GM11168 (cell line): Measurements from ENCODE around the gene SH2B3.
"Not testable (repeated sequence)": the region's sequence is repeated elsewhere in the genome, so short reads cannot be mapped to it uniquely, and the experiment has no call there.

Source experiments
- in situ Hi-C: fragments of 300-500 bp; cut with MboI; formaldehyde crosslinking; loops from one replicate; pipeline ENCODE4 v1.12.0; 2022; ENCODE audit warnings: low sequenced_read_pairs; ENCODE audit not compliant: unreplicated experiment

The SH2B3 gene

GRCh38 chr12:111384596-111384995, 21.1 kb upstream of the SH2B3 start:
- in situ Hi-C loops = no loop called here

- in situ Hi-C loops = no loop called here
Measured at GRCh38 chr12:111386885-111387284, 18.8 kb upstream of the SH2B3 start.

DNA sequence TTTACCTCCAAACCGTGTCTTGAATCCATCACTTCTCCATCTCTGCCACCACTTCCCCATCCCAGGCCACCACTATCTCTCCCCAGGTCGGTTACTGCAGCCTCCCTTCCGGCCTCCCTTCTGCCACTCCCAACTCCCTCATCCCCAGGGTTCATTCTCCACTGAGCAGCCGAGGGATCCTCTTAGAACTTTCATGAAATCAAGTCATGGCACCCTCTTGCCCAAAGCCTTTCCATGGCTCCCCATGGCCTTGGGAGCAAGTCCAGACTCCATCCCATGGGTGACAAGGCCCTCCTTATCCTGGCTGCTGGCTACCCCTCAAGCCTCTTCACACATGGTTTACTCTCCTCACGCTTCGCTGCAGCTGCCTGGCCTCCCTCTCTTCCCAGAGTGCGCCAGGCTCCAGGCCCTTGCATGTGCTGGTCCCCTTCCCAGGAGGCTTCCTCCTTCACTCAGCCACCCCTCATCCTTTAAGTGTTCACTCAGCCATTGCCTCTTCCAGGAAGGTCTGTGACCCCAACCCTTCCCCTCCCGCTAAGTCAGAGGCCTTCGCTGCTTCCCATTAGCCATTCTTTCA, 17.9 kb upstream of the SH2B3 start:
- in situ Hi-C loops = no loop called here

- in situ Hi-C loops = no loop called here
Measured at GRCh38 chr12:111389635-111390034, 16.1 kb upstream of the SH2B3 start.

- in situ Hi-C loops = no loop called here
Measured at GRCh38 chr12:111390910-111391309, 14.8 kb upstream of the SH2B3 start.

GRCh38 chr12:111393700-111394300, 11.9 kb upstream of the SH2B3 start:
- in situ Hi-C loops = no loop called here

- in situ Hi-C loops = no loop called here
Measured at GRCh38 chr12:111394480-111394879, 11.2 kb upstream of the SH2B3 start.

GRCh38 chr12:111395336-111396187, 10.2 kb upstream of the SH2B3 start:
- in situ Hi-C loops = no loop called here

GRCh38 chr12:111396271-111396670, 9.5 kb upstream of the SH2B3 start:
- in situ Hi-C loops = not testable (repeated sequence)

DNA sequence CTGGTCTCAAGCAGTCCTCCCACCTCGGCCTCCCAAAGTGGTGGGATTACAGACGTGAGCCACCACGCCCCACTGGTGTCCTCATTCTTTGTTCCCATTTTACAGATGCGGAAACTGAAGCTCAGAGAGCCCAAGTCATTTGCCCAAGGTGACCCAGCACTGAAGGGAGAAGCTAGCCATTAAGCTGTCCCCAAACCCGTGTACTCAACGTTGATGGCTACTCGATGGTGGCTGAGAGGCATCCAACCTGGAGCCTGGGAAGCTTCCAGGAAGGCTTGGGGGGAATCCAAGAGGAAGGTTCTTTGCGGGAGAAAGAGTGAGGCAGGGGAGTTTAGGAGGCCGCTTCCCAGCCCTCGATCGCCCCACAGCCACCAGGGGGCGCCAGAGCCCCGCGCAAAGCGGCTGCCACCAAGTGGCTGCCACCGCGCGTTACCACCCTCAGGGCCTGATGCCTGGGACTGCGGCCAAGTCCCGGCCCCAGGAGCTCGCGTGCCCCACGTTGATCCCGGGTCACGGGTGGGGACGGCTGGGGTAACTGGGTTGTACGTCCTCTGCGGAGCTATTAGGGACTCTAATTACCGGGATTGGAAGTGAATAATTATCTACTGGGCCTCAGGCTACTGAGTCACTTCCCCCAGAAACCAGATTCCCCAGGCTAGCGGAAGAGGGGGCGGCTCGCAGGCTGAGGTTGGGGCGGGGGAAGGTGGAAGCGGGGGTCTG, 8.8 kb upstream of the SH2B3 start:
- in situ Hi-C loops = no loop called here

DNA sequence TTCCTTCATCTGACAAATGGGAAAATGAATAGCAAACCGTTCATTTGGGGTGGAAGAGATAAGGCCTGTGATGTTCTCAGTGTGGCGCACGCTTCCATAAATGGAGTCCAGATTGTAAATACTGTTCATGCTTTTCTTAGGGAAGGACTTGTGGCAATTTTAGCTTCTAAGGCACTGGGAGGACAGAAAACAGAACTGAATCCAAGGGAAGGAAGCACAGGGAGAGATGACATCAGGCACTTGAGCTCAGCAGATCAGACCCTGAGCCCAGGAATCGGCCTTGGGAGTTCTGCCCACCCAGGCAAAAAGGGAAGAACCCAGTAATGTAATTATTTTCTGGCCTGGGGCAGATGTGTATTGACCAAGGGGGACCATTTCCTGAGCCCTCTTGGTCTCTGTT, 7.2 kb upstream of the SH2B3 start:
- in situ Hi-C loops = no loop called here

- in situ Hi-C loops = not testable (repeated sequence)
Measured at GRCh38 chr12:111399741-111400404, 5.8 kb upstream of the SH2B3 start.

- in situ Hi-C loops = no loop called here
Measured at GRCh38 chr12:111401167-111401605, 4.5 kb upstream of the SH2B3 start.

GRCh38 chr12:111402490-111402824, 3.3 kb upstream of the SH2B3 start:
- in situ Hi-C loops = not testable (repeated sequence)

DNA sequence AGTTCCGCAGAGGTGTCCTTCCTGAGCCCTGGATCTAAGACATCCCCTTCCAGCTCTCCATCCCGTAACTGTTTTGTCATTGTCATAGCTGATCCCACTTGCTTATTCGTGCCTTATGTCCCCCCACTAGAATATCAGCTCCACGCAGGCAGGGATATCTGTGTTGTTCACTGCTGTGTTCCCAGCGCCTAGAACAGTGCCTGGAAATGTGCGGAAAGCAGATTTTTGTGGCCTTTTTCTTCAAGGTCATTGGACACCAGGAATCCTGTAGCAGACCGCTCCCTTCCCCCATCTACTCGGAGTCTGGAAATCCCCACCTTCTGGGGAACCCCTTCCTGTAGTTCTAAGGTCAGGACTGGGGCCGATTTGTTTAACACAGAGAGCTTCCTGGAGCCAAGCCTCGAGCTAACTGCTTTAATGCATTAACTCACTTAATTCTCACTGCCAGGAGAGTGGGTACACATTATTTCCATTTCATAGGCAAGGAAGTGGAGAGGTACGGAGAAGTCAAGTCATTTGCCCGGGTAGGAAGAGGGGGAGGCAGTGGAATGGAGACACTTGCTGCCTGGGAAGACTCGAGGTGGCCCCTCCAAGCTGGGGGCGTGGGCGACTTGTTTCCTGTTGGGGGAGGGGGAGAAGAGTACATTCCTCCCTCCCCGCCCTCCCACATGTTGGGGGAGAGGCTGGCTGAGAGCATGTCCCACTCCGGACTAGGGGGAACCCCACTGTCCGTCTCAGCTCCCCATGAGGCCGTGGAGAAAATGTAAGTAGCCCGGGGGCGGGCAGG, 1.2 kb upstream of the SH2B3 start:
- in situ Hi-C loops = loop anchor here (5.0 kb wide), 1 partner anchor 38 kb away; no protein-coding TSS in a partner anchor

GRCh38 chr12:111405149-111405858, 419 bp upstream of the SH2B3 start:
- in situ Hi-C loops = loop anchor here (5.0 kb wide), 1 partner anchor 37 kb away; no protein-coding TSS in a partner anchor

GRCh38 chr12:111406474-111407376, 1.0 kb downstream of the SH2B3 start:
- in situ Hi-C loops = loop anchor here (5.0 kb wide), 1 partner anchor 36 kb away; no protein-coding TSS in a partner anchor
